ENCODE results near the gene SPAAR. TPM values are rescaled to one million over a fixed set of nuclear protein-coding genes. Genes with fewer than 3 reads are reported as not detected.

The SPAAR gene
- total and polyA plus RNA-seq, 9 of the 15 experiments (the other 6 are each of a cell fraction or from before 2014, with no cell fraction given) = not detected

GRCh38 chr9:35937227-35937626 lies 27.9 kb downstream of the SPAAR start:
- no peaks in the 10 kb centered on the region; a peak in 1 of 5 replicates for H3K4me1 ChIP-seq (replicated peaks in 1 of 2; ENCODE audit: control insufficient read depth in 2 of 2, insufficient read depth in 2 of 2, low read length in 2 of 2)
- H3K4me3 ChIP-seq = no peak overlapping the region
- no peaks in the 10 kb centered on the region for H3K9me3 ChIP-seq (replicated peaks; ENCODE audit: control insufficient read depth, insufficient read depth, low read depth, low read length)
- H4K20me1 ChIP-seq (replicated peaks; ENCODE audit: control insufficient read depth, insufficient read depth, low read length) = no peaks in the 10 kb centered on the region
- no peaks in the 10 kb centered on the region for H3K79me2 ChIP-seq (ENCODE audit: control insufficient read depth, insufficient read depth, low read length)
- FAIRE-seq (no peak), ATAC-seq (no peak), DNase-seq (ENCODE audit: extremely low read depth in 1 of 4, low spot score in 3 of 4) (no peak)
- no peaks in the 10 kb centered on the region for H3K27me3 ChIP-seq (ENCODE audit: control insufficient read depth in 2 of 2, insufficient read depth in 2 of 2, low read length in 2 of 2)
- no peak overlapping the region for H3K4me2 ChIP-seq (ENCODE audit: insufficient read depth, low read length)
- in situ Hi-C loops (cut with MboI) = no loop called here
- no peaks in the 10 kb centered on the region for H3K9me1 ChIP-seq (ENCODE audit: control insufficient read depth, insufficient read depth, low read length)
- H3K36me3 ChIP-seq (ENCODE audit: control insufficient read depth, insufficient read depth, low read length) = no peaks in the 10 kb centered on the region
- BruUV-seq (replicated peaks) = no TSS peak
- intact Hi-C loops (cut with micrococcal nuclease) = no loop called here
- H3K27ac ChIP-seq (ENCODE audit: extremely low read depth, low read depth, low read length) = no peak overlapping the region
- 17% methylated on average over 2 of the region's 2 CpGs for WGBS (ENCODE audit: insufficient coverage, low coverage, missing lambda C conversion rate)
- H3K9ac ChIP-seq (ENCODE audit: insufficient read depth in 1 of 2, low read depth in 2 of 2, low read length in 2 of 2) = no peak overlapping the region
- ChIA-PET POLR2A (interaction anchor here (0.6 to 1.0 kb wide), 2 partner anchors 8 to 14 kb away, joined by 3 to 4 read pairs; no protein-coding TSS in a partner anchor), CTCF (ENCODE audit: low intra/inter-chr PET ratio) (no interaction called here)
- peak overlapping the region; percentile 19; the same call in 1 of the 2 replicates for H2AFZ ChIP-seq (ENCODE audit: low read depth, low read length)
- TF ChIP-seq NFRKB (IDR thresholded peaks at IDR 0.05; ENCODE audit: low read depth) (no peak), RBM15 (IDR thresholded peaks at IDR 0.05; ENCODE audit: insufficient read depth, low read length) (no peak), RAD51 (IDR thresholded peaks at IDR 0.05; ENCODE audit: borderline replicate concordance, low read depth) (no peak), BRD4 (IDR thresholded peaks at IDR 0.05) (no peak), ARID1B (IDR thresholded peaks at IDR 0.05) (peak; percentile 49), RCOR1 (IDR thresholded peaks at IDR 0.05; ENCODE audit: borderline replicate concordance in 1 of 2, low read depth in 2 of 2, low read length in 2 of 2) (no peak), RUNX1 (IDR thresholded peaks at IDR 0.05; ENCODE audit: low read depth) (no peak), FOSL1 (tag; conservative IDR thresholded peaks at IDR 0.05) (peak; percentile 62), SMARCE1 (IDR thresholded peaks at IDR 0.05) (peak; percentile 64; the same call in 1 of the 2 replicates), MEIS2 (IDR thresholded peaks at IDR 0.05; ENCODE audit: partially characterized antibody) (peak; percentile 38), SPI1 (IDR thresholded peaks at IDR 0.05; ENCODE audit: borderline replicate concordance, low read depth, low read length) (peak; percentile 78; the same call in 1 of the 2 replicates), KLF6 (CRISPR knock-in tag; IDR thresholded peaks at IDR 0.05; ENCODE audit: borderline replicate concordance) (no peak), TEAD4 (IDR thresholded peaks at IDR 0.05; ENCODE audit: low read length) (0 out of 2 replicates have a peak, but pooled peaks have one; percentile 14), TEAD4 (CRISPR knock-in tag; IDR thresholded peaks at IDR 0.05; ENCODE audit: borderline replicate concordance) (no peak), DNMT1 (IDR thresholded peaks at IDR 0.05) (no peak), SOX6 (IDR thresholded peaks at IDR 0.05) (peak; percentile 29; the same call in 1 of the 2 replicates), NBN (IDR thresholded peaks at IDR 0.05; ENCODE audit: low read depth) (no peak), MEF2A (IDR thresholded peaks at IDR 0.05; ENCODE audit: control insufficient read depth, low read depth, low read length) (no peak), PATZ1 (CRISPR knock-in tag; IDR thresholded peaks at IDR 0.05; ENCODE audit: borderline replicate concordance) (no peak), KAT7 (CRISPR knock-in tag; IDR thresholded peaks at IDR 0.05; ENCODE audit: borderline replicate concordance) (no peak), ZNF785 (CRISPR knock-in tag; IDR thresholded peaks at IDR 0.05) (no peak), THRA (IDR thresholded peaks at IDR 0.05) (no peak), SRF (CRISPR knock-in tag; IDR thresholded peaks at IDR 0.05) (no peak), ZNF140 (CRISPR knock-in tag; IDR thresholded peaks at IDR 0.05) (no peak)

Measured in K562 (cell line).